ENCODE measurements around the gene ANKRD9. TPM values are rescaled to one million over a fixed set of nuclear protein-coding genes. Genes with fewer than 3 reads are reported as not detected.

ANKRD9 gene
- total RNA-seq, 4 donors from 2014 or later, result 1.8 to 16.5 (median 7.5) TPM

GRCh38 chr14:102505000-102505619 is 4.5 kb downstream of the ANKRD9 start:
- H3K36me3 ChIP-seq, result no peaks in the 10 kb centered on the region
- H3K27ac ChIP-seq, result no peak overlapping the region
- TF ChIP-seq CTCF (IDR thresholded peaks at IDR 0.05) (no peak), POLR2A (IDR thresholded peaks at IDR 0.05) (no peak)
- no peaks in the 10 kb centered on the region for H3K9me3 ChIP-seq
- intact Hi-C loops (cut with DNase I; ENCODE audit: low total_unique reads), result no loop called here
- DNase-seq, result no peak
- H3K27me3 ChIP-seq, result no peaks in the 10 kb centered on the region
- H3K4me3 ChIP-seq, result no peak overlapping the region
- H3K4me1 ChIP-seq, result no peaks in the 10 kb centered on the region

GRCh38 chr14:102504328-102504999 is 5.1 kb downstream of the ANKRD9 start:
- Histone ChIP-seq H3K27ac (no peak overlapping the region), H3K27me3 (no peaks in the 10 kb centered on the region), H3K36me3 (no peaks in the 10 kb centered on the region), H3K4me3 (no peak overlapping the region), H3K9me3 (no peaks in the 10 kb centered on the region), H3K4me1 (no peaks in the 10 kb centered on the region)
- TF ChIP-seq POLR2A (IDR thresholded peaks at IDR 0.05) (no peak), CTCF (IDR thresholded peaks at IDR 0.05) (no peak)
- intact Hi-C loops (cut with DNase I; ENCODE audit: low total_unique reads), result no loop called here
- DNase-seq, result no peak

GRCh38 chr14:102503641-102504327 is 5.8 kb downstream of the ANKRD9 start:
- Histone ChIP-seq H3K4me3 (no peak overlapping the region), H3K36me3 (no peaks in the 10 kb centered on the region), H3K27ac (no peak overlapping the region), H3K9me3 (no peaks in the 10 kb centered on the region), H3K4me1 (no peaks in the 10 kb centered on the region), H3K27me3 (no peaks in the 10 kb centered on the region)
- no peak for TF ChIP-seq CTCF (IDR thresholded peaks at IDR 0.05)
- no peak for TF ChIP-seq POLR2A (IDR thresholded peaks at IDR 0.05)
- no peak for DNase-seq
- intact Hi-C loops (cut with DNase I; ENCODE audit: low total_unique reads), result no loop called here

- TF ChIP-seq CTCF (IDR thresholded peaks at IDR 0.05) (no peak), POLR2A (IDR thresholded peaks at IDR 0.05) (no peak)
- H3K4me1 ChIP-seq, result no peaks in the 10 kb centered on the region
- DNase-seq, result no peak
- no peak overlapping the region for H3K27ac ChIP-seq
- no peak overlapping the region for H3K4me3 ChIP-seq
- intact Hi-C loops (cut with DNase I; ENCODE audit: low total_unique reads), result no loop called here
- H3K9me3 ChIP-seq, result no peaks in the 10 kb centered on the region
- H3K36me3 ChIP-seq, result no peaks in the 10 kb centered on the region
- H3K27me3 ChIP-seq, result no peaks in the 10 kb centered on the region
Observed at GRCh38 chr14:102502571-102502970, 7.0 kb downstream of the ANKRD9 start.

- Histone ChIP-seq H3K36me3 (no peaks in the 10 kb centered on the region), H3K4me1 (no peaks in the 10 kb centered on the region), H3K9me3 (no peaks in the 10 kb centered on the region), H3K4me3 (no peak overlapping the region), H3K27ac (no peak overlapping the region), H3K27me3 (no peaks in the 10 kb centered on the region)
- intact Hi-C loops (cut with DNase I; ENCODE audit: low total_unique reads), result no loop called here
- TF ChIP-seq POLR2A (IDR thresholded peaks at IDR 0.05) (no peak), CTCF (IDR thresholded peaks at IDR 0.05) (no peak)
- DNase-seq, result no peak
Observed at GRCh38 chr14:102501751-102502315, 7.7 kb downstream of the ANKRD9 start.

Measured in uterus (tissue), 4 donors.